HG03378 (cell line): ENCODE data around the gene ZC3H4.
"Not testable (repeated sequence)": the region's sequence is repeated elsewhere in the genome, so short reads cannot be mapped to it uniquely, and the experiment has no call there.

Experiments
- ATAC-seq: cut with Tn5 transposase; IDR thresholded peaks from one replicate; pipeline ENCODE4 v1.9.1; 2021; ENCODE audit warnings: mild to moderate bottlenecking, moderate library complexity; ENCODE audit not compliant: unreplicated experiment

ZC3H4 gene

DNA sequence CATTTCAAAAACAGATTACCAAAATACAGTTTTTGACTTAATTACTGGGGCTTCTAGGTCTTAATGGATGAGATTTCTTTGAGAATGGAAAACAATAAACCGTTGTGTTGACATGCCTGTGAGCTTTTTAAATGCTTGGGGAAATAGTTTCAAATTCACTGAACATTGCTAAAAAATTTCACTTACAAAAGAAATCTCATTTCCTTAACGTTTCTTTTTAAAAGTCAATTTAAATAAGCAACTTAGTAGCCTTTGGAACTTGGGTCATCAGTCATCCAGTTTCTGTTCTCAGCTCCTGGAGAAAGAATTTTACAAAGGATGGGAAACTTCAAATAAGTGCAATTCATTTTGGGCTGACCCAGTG lies 4.4 kb downstream of the ZC3H4 start:
- no peak for ATAC-seq

DNA sequence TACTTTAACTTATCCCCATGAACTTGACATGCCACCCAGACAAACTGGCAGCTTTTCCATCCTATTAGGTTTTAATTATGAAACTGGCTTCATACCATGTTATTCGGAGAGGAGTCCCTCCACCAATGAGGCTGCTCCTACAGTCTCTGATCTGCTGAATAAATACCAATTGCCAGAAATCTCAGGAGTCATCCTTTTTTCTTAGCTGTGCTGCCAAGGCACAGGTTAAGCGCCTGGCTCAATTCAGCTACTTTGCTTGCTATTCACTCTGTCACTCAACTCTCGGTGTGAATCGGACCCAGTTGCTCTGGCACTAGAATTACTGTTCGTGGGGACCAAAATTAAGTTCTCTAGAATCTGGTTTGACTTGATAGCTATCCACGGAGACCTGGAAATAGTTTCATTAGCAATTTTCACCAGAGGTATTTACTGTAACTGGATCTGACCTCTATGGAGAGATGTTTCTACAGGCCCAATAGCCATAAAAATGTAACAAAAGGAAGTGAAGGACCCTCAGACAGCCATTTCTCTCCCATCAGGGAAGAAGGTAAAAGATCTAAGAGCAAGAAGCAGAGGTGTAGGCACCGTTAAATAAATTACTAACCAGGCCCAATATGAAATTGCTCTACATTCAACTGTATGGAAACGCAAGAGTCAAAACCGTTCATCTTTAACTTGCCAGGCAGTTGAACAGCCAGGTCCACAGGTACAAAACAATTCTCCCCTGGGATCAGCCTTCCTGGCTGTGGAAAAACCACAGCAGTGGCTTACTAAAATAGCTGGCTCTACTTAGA lies 5.4 kb downstream of the ZC3H4 start:
- no peak for ATAC-seq

DNA sequence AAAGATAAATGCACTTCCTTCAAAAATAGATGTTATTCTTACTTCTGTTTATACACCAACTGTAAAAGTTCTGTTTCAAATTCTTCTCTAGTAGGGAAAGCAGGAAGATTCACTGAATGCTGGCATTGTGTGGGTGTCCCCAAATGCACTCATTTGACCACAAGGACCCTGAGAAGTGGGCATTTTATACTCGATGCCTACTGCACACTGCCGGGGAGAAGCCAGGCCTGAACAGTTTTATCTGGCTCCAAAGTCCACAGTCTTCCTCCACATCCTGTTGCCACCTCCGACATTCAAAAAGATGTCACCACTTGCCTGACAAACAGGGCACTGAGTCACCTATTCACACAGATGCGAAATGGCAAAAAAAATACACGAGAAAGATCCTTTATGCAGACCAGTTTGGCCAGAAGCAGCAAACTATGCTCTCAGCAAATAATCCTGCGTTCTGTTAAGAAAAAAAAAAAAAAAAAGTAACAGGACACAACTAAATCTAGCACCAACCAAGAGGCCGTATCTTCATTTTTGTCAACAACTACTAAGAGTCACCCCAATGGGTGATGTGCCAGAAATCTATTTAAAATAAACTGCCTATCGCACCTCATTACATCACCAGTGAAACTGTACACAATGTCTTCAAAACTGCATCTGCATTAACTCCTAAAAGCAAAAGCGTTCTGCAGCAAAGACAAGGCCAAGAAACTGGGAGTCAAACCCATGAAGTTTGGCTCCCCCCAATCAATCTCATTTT lies 6.2 kb downstream of the ZC3H4 start:
- no peak for ATAC-seq

DNA sequence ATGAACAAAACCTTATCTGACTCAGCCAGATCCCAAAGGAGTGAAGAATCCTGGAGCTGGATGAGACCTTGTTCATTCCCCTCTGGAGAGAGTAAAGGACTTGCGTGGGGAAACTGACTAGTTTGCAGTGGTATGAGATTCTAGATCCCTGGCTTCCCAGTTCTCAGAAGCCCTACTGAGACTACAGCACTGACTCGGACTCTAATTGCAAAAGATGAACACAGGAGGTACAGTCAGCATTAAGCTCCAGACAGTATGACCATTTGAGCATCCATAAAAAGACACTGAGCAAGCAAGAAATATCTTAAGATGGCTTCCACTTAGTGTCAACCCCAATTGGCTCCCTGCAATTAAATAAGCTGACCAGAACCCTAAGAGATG lies 6.8 kb downstream of the ZC3H4 start:
- ATAC-seq, result no peak

DNA sequence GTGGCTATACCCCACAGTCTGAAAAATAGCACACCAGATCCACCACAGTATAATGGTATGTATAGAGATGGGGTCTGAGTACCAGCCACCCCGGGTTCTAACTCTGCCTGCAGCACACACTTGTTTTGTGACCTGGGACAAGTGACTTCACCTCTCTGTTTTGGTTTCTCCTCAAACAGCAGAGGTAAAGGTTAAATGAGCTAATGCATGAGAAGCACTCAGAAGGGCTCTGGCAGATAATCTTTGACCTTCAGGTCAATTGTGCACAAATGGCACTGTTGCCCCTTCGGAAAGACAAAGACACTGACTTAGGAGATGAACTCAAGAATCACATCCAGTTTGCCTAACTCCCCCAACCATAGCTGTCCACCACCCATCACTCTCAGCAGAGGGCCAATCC lies 7.7 kb downstream of the ZC3H4 start:
- no peak for ATAC-seq

DNA sequence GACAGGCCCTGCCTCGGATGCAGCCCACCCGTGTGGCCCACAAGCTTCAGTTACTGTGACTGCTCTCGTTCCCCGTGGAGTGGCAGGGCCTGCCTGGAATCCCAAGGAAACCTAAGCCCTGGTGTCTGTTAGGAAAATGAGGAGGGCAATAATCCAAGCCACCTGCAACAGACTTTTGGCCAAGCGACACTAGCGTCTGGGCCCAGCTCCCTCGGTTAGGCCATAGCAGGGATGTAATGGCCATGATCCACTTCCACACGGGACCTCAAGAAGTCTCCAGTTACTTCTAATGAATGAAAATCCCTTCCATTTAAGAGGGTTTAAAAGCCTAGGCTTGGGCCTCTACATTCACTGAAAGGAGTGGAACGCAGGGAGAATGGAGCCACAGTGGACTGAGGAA lies 8.9 kb downstream of the ZC3H4 start:
- no peak for ATAC-seq

DNA sequence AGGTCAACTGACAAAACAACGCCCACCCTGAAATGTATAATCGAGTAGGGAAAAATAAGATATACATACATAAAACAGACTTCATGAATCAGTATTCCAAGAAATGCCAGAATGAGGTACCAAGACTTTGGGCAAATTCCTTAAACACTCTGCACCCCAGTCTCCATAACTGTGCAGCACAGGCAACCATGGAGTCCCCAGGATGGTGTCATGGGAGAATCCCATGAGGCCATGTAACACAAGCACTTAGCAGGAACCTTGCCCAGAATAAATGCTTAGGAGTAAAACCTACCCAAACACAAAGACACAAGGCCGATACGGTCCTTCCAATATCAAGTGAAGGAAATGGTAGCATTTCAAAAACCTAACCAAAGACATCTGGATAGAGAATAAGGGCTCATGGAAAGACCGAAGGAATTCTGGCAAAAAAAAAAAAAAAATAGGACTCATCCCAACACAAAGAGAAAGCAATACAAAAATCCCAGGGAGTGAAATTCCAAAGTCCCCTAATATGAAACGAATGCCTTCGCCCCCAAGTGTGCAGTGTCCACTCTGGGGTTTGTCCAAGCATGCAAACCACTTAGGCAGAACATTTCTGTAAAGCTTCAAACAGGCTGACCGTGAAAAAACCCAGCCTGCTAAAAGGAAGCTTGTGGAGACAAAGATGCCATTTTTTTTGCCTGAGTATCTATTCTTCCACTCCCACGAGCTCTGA lies 11.1 kb downstream of the ZC3H4 start:
- no peak for ATAC-seq

DNA sequence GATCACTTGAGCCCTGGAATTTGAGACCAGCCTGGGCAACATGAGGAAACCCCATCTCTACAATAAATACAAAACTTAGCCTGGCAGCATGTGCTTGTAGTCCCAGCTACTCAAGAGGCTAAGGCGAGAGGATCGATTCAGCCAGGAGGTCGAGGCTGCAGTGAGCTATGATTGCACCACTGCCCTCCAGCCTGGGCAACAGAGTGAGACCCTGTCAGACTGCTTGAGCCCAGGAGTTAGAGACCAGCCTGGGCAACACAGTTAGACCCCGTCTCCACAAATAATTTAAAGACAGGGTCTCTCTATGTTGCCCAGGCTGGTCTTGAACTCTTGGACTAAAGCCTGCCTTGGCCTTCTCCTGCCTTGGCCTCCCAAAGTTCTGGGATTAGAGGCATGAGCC lies 12.5 kb downstream of the ZC3H4 start:
- not testable (repeated sequence) for ATAC-seq

DNA sequence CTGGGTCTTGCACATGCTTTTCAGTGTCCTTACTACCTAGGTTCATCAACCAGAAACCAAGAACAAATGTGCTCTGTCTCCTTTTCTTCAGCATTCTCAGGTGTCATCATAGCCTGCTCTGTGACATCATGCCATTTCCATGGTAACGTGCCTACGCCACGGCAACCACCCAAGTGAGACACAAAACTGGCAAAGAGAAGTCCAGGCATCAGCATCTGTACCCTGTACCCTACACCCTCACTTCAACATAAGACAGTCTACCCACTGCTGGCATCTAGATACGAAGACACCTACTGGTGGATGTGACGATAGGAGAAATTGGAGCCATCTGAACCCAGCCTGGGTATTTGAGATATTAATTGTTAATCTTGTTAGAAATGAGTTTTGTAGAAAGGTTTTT lies 13.3 kb downstream of the ZC3H4 start:
- no peak for ATAC-seq

DNA sequence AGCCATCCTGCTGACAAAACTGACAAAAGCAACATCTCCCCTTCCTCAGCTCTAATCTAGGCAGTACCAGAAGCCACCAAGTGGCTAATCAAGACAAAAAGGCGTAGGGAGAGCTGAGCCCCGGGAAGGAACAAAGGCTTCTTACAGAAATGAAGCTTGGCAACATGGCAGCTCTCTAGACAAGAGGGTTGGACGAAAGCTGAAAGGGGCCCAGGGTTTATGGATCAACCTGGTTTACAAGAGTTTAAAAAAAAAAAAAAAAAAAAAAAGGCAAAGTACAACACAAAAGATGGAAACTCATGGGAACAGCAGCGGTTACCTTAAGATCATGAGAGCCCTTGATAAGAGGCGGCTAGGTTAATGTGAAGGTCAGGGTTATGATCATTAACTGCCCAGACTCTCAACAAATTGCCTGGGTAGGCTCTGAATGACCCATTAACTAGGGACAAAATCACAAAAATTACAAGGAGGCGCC lies 14.0 kb downstream of the ZC3H4 start:
- ATAC-seq, result no peak

DNA sequence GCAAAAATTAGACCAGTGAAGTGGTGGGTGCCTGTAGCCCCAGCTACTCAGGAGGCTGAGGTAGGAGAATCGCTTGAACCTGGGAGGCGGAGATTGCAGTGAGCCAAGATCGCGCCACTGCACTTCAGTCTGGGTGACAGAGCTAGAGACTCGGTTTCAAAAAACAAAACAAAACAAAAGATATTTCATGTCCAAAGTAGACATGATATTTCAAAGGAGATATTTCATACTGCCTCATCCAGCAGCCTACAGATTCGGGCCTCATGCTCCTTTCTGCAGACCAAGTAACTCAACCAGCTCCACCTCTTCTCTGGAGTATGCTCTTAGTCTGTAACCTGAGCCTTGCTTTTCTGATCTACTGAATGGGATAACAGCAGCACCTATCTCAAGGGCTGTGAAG lies 15.0 kb downstream of the ZC3H4 start:
- no peak for ATAC-seq

DNA sequence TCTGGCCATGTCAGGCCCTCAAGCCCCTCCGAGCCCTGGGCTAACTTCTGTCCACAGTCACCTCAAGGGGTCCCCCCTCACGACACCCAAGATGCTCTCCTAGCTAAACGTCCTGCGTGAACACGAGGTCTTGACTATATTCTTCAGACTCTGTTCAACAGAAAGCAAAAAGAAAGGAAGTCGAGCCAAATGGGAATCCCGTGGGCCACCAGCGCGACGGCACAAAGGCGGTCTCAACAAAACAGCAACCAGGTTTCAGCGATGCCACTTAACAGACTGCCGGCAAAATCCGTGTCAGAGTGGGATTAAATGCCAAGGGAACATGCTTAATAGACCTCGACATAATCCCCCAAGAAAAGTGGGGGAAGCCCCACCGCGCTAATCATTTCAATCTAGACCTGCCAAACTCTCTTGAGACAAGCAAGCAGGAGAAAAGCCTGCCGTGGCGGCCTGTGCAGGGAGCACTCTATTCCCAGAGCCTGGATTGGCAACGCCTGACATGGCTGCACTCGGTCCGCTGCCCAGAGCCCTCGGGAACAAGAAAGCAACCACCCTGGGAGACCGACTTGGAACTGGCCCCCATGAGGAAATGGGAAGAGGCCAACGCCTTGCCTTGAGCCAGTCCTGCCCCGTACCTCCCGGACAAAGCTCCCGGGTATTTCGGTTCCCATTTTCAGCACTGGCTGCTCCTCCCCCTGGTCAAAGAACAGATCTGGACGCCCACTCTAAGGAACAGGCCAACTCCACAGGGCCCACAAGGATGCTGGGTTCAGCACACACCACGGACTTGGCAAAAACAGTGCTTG lies 16.0 kb downstream of the ZC3H4 start:
- ATAC-seq, result no peak

DNA sequence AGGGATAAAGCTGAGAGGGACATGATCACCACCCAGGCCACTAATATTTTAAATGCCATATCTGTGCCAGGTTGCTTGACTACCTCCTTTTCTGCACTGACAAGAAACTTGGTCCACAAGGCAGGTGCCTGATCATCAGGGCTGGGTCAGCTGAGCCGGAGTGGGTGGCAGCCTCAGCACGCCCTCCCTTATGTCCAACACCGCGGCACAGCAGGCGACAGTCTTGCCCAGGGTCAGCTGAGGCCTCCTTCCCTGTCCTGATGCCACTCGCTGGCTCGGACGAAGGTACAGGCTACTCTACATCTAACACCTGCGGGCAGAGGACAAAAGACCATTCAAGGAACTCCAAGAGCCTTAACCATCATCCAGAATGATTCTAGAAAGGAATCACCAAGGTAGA lies 16.9 kb downstream of the ZC3H4 start:
- no peak for ATAC-seq

DNA sequence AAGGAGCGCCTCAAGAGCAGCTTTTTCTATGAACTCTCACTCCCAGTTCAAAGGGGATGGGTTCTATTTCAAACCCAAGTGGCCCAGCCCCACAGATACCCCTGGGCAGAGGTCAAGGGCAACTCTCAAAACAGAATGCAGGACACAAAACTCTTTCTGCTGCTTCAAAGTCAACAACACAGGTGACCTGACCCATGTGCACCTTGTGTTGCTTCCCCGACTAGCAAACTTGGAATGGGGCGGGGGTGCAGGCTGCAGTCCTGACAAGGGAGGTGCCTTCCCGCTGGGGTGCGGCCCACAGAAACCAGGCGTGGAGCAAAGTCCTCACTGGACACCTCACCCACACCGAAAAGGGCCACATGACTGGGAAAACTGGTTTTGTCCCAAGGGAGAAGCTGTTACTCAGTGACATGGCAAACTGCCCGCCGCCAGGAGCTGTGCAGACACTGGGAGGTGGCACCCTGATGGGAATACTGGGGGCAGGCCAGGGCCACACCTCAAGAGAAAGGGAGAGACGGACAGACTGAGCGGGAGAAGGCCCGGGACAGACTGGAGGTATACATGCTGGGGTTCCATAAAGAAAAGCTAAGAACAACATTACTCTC lies 17.4 kb downstream of the ZC3H4 start:
- no peak for ATAC-seq

DNA sequence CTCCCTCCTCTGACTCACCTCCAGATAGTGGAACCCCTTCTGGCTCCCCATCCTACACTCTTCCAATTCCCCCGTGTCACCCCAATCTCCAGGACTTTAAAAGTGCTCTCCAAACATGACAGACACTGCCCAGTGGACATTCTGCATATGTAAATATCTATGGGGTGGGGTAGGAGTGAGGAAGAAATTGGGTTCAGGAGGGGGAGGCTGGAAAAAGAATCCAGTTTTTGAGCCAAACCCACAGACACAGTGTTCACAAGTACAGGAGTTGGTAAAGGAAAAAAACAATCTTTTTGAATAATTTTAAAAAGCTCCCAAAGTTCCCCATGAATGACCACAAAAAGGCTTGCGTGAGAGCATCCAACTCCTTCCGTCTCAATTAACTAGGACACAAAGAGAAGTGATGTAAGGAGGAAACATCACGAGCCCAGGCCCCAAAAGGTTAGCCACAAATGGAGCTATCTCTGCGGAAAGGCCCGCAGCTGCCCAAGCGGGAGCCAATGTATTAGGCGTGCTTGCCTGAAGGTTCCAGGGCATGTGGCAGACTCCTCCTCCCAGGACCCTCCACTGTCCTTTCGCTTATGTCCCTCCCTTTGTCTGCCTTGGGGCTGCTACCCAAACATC lies 18.0 kb downstream of the ZC3H4 start:
- no peak for ATAC-seq

DNA sequence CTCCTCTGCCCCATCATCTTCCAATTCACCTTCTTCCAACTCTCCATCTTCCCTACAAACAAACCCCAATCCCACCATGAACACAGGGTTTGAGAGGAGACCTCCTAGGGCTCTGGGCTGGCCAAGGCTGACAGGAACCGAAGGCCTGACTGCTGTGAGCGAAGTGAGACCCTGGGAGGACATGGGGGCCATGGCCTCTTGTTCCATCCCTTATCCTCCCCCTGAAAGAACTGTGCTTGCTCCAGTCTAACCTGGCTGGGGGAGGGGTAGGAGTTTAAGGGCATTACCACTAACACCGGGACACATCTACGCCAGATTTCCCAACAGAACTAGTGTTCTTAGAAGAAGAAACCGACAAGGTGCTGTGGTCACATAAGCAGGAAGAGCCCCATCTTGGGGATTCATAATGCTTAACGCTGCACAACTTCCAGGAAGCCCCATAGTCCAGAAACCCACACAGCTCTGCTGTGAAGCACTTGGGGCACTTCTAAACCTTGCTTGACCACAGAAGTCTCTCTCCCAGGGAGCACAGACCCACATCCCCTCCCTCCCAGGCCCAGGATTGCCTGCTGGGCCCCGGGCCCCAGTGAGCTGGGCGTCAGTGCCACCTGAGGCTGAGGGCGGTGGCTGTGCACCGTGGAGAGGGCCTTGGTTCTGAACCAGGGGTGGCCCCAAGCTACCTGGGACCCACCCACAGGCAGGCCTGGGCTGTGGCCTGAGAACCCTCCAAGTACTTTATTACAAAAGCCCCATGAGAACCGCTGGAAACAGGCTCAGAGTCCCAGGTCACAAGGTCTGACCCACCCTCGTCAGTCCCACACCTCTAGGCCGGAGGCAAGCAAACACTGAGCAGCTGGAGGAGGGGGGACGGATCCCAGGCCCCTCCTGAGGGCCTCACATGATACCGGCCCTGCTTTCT lies 18.8 kb downstream of the ZC3H4 start:
- no peak for ATAC-seq

DNA sequence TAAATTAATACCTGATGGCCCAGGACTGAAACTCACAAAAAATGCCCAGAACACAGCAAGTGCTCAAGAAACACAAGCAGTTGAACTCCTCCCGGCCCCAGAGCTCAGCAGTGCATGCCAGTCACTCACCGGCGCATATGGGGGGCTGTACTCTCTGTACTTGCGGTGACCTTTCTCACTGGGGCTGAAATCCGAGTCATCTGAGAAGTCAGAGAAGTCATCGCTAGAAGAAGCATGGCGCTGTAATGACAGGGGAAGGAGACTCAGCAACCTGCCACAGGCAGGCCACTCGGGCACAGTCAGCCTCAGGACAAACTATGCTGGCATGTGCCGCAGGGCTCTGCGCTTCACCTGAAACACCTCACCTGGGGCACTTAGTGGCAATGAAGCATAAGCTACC lies 19.7 kb downstream of the ZC3H4 start:
- ATAC-seq, result no peak

DNA sequence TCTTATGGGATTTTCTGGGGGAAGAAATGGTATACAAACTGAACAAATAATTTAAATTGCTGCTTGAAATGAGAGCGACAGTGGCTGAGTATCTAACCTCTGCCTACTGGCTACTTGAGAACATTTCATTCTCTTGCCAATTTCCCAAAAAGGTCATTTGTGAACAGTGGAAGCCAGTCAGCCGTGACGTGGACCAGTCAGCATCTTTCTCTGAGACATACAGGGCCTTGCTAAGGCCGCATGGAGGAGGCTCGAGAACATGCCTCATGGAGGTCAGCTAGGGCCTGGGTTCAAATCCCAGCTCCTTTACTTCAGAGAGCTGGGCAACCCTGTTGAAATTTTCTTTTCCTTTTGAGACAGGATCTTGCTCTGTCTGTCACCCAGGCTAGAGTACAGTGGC lies 20.3 kb downstream of the ZC3H4 start:
- no peak for ATAC-seq

DNA sequence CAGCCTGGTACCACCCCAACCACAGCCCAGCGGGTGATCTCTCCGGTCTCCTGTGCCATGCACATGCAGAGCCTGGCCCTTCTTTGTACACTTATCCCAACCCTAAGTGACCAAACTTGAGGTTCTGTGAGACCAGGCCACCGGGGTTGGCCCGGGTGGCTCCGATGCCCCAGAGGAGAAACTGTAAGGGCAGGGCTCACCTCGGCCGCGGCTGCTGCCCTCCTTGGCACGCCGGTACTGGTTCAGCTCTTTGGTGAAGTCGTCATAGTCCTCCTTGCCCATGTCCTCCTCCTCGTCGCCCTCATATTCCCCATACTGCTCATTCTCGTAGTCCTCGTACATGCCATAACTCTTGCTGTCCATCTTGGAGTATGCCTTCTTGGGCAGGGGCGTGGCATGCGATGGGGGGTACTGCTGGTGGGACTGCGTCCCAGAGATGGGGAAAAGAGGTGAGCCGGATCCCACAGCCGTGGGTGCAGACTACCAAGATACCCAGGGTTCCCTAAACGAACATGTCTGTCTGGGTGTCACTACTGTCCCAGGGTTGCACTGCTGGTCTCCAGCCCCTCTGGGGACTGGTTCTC lies 23.7 kb downstream of the ZC3H4 start:
- no peak for ATAC-seq
